Activated CD4-positive, alpha-beta T cell treated with anti-CD3 and anti-CD28 coated beads for 48 hours (primary cell): Measurements from ENCODE around the gene CAPN14.

Source experiments
- DNase-seq: peaks from one replicate; pipeline ENCODE4 v3.0.0-alpha.2; 2020

Gene CAPN14

DNA sequence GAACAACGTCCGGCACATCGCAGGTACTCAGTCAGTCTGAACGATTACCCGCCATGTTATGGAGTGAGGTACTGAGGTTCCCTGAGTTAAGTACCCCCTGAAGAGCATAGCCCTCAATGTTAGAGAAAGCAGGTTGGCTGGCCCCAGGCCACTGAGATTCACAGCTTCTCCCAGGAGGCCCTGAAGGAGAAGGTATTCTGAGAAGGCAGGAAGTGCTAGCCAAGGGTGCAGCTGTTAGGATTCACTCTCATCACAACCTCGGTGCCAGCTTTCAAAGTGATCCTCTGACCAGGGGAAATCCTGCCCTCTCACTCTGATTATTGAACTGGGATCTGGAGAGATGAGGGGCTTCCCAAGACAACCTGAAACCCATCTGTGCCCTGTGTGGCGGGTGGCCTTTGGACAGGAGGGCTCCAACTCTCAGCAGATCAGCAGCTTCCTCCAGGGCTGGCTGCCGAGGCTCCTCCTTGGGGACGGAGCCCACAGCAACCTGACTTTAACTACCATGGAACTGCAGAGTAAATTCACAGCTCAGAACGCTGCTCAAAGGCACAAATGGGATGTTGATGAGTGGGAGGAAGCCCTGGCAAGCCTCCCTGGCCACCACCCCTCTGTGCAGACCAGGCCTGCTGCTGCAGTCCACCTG is 24.4 kb upstream of the CAPN14 start:
- DNase-seq: no peak

DNA sequence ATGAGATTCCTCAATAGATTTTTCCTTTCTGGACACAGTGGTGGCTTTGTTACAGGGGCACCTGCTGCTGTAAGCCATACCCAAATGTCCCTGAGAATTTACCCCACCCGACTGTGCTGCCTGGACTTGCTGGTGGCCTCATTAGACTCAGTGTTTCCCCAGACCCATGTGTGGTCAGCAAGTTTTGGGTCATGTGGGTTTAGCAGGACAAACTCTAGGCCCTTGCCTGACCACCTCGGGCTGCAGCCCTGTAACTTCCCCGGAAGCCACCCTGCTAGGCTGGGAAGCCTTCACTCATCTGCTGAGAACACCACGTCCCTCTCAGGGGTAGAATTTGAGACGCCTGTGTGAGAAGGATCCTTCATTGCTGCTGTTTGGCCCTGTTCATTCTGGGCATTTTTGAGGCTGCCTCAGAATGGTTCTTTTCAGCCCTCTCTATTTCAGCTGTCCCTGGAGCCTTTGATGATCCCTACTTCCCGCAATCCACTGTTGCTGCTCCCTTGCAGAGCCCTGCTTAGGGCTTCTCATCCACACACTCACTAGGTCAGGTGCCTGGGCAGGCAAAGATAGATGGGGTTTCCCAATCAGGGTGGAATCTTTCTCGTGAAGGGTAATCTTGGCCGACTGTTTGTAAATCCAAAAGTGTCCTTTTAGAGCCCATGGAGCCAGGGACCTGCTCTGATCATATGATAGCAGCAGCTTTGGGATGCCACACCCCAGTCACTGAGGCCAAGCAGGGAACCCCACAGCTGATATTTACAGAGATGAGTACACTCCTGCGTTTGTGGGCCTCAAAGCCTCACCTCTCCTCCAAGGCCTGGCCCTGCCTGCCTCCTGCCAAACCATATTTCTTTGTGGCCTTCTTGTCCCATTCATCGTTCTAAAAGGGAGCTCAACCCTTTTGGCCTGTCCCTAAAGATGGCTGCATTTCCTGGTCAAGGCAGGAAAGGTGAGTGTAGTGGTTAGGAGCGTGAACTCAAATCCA is 23.4 kb upstream of the CAPN14 start:
- no peak for DNase-seq

DNA sequence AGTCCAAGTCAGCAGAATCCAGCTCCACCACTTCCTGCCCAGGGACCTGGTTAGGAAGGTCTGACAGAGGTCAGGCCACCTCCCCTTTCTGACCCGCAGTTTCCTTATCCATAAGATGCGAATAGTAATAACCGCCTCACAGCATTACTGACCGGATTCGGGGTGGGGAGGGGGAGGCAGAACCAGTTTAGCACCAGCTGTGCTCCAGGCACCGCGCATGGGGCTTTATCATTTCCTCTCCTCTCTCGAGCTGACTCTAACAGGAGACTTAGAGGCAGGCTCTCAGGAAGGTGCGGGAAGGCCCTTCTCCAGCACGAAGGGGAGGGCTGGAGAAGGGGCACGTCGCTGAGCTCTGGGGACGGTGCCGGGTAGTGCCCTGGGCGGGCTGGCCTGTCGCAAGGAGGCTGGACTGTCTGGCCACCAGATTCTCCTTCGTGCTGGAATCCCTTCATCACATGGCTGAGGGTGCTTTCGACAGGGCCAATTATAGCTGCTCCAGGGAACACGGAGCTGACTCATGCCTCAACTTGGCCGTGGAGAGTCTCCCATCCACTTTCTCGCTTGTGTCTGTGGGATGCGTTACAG is 22.4 kb upstream of the CAPN14 start:
- no peak for DNase-seq

DNA sequence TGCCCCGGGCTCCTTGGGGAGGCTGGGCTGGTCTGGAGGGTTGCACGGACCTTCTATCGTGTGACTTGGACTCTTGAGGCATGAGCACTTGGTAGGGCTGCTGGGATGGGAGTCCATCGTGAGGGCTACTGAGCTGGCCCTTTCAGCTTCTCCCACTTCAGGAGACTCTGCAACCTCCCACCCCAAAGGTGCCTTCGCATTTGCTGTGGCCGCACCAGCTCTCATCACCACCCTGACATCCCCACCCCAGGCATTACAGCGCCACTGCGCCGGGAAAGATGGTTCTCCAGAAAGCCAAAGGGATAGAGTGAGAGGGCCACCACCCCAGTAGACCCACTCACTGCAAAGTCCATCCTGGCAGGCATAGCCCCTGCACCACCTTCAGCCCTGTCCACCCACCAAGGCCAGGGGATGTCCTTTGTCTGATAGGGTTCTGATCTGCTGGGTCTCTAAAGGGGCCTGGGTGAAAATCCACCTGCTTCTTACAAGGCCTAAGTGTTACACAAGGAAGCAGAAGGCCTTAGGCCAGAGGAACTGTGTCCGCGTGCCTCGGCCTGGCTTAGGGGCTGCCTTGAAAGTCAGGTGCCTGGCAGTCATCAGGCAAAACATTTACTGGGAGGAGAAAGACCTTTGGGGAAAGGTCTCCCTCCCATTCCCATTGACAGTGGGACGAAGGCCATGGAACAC is 21.7 kb upstream of the CAPN14 start:
- DNase-seq: no peak

DNA sequence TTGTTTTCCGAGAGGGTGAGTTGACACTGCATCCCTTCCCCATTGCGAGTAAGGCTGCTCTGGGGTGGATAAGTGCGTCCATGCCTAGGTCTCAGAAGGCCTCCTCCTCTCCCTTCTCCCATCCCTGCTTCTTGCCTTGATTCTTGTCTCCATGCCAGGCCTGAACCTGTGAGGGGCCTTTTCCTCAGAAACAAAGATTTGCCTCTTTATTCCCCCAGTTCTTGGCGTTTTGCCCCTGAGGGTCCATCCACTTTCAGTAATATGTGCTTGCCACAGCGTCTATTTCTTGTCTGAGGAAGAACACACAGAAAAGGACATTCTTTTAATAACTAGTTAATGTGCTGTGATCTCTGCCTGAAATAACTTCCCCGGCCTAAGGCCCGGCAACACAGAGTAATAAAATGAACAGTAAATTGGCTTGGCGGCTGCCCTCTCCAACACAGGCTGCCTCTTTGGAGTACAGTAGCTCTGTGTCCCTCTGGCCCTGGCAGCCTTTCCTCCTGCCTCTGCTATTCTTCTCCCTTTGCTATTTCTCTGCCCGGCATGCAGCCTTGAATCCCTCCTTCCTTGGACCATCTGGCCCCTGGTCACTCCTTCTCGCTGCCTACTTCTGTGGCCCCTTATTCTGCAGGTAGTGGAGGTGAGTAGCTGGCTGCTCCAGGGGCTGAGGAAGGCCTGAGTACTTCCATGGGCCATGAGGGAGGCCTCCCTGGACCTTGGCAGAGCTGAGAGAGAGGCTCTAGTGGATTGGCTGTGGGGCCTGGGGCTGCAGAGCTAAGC is 21.0 kb upstream of the CAPN14 start:
- no peak for DNase-seq

DNA sequence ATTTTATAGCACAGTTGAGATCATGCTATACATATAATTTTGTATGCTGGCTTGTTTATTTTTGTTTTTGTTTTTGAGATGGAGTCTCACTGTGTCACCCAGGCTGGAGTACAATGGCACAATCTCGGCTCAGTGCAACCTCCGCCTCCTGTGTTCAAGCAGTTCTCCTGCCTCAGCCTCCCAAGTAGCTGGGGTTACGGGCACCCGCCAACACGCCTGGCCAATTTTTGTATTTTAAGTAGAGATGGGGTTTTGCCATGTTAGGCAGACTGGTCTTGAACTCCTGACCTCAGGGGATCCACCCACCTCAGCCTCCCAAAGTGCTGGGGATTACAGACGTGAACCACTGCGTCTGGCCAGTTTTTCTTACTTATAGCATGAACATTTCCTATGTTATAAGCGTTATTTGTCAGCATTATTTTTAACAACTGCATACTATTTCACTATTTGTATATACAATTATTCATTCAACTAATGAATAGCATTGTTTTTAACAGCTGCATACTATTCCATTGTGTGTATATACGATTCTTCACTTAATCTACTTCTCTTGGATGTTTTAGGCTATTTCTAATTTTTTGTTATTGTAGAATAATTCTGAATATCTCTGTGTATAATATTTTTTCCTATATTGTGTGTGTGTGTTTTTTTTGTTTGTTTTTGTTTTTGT is 20.2 kb upstream of the CAPN14 start:
- no peak for DNase-seq

DNA sequence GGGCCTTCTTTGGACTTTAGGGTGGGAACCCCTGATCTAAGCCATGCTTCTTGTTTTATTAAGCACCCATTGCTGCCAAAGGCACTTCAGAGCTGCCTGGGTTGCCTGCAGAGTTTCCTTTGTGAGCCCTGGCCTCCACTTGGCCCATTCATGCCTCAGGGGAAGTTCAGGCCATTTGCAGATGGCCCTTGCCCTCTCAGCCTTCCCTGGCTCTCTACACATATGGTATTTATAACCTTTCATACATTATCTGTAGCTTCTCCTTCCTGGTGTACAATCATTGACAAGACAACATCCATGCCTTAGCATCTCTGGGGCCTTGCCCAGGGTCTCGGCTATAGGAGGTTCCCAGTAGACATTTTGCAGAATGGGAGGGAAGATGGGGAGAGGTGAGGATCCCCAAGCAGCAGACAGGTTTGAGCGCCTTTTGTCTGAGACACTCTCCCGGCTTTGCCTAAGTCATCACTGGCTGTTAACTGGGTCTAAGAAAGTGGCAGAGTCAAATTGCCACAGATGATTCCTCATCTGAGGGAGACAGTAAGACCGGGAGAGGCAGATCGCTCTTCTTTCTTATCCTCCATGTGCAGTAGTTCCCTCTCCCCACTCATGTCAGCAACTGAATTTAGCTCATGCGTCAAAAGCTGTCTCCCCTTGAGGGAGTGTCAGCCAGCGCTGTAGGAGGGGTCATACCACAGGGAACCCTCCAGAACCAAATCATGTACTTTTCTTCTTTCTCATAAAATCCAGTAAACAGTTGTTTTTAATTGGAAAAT is 19.3 kb upstream of the CAPN14 start:
- no peak for DNase-seq

DNA sequence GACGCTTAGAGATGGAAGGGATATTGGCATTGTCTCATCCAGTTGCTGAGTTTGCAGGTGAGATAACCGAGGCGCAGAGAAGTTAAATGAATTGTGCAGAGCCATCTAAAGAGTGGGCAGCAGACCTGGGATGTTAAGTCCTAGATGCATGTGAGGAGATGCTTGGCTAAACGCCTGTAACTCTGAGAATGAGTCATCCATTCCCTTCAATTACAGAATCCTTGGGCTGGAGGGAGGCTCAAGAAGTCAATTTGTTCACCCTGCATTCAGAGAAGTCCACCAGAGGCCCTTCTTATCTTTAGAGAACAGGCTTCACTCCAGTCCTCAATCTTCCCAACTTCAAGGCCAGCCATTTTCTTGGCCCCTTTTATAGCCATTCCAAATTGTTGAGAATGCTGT is 18.2 kb upstream of the CAPN14 start:
- DNase-seq: no peak

DNA sequence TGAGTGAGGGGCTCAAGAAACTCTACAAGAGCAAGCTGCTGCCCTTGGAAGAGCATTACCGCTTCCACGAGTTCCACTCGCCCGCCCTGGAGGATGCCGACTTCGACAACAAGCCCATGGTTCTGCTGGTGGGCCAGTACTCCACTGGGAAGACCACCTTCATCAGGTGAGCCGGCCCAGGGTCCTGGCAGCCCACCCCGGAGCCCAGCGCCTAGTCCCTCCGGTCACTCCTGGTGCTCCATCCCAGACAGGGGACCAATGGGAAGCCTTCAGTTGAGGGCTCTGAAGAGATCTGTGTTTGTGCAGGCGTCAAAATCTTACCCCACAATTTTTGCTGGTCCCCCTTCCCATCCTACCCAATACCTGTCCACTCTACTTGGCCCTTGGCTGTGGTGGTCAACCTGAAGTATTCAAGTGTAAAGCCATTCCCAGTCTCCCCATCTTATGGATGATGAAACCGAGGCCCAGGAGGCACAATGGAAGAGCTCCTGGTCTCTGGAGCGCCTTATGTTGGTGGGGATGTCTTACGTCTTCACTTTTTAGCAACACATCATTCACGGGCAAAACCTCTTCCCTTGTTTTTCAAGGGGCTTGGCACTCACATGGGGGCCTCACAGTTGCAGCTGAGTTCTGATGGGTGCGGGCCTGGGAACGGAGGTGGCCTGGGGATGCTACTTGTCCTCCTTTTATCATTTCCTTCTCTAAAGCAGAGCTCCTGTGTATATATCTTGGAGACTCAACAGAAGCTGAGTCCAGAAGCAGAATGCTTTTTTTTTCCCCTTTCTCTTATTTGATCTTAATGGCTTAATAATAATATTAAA is 17.6 kb upstream of the CAPN14 start:
- DNase-seq: no peak

DNA sequence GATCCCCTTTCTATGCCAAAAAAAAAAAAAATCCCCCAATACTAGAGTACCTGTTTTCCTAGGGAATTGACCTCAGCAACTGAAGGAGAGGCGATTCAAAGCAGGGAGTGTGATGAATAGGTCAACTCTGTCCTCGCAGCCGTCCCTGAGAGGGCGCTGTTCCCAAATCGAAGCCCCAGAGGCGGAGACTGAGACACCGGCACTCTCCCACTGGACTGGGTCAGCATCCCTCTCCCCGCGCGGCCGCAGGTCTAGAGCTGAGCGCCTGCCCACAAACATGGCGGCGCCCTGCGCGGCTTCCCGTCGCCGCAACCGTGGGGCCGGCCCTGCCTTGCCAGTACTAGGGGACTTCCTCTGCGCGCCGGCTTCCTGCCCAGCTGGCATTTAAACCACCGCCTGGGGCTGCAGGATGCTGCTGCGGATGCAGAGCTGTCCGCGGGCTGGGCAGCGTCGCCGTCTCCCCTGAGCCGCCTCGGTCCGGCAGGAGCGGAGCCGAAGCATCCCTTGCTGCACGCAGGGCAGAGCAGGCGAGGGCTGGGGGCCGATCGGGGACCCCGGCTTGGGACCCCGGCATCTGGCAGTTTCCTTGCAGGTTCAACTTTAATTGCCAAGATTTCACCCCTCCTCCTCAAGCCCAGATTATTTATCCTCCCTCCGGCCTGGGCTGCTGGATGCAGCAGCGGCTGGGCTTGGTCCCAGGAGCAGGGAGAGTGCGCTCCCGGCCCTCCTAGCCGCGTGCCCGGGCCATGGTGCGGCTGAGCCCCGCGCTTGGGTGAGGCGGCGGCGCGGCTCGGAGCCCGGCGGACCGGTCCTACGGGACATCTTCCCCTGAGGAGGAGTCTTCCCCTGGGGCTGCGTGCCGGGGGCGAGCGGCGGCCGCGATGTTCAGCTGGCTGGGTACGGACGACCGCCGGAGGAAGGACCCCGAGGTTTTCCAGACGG is 16.7 kb upstream of the CAPN14 start, which contains the start of gene EHD3:
Gene EHD3, plus strand, starts transcription at position 412 of the 942 bp plus-strand sequence. Its CDS starts 470 bp downstream, at position 882.
- peak; percentile 84 for DNase-seq

DNA sequence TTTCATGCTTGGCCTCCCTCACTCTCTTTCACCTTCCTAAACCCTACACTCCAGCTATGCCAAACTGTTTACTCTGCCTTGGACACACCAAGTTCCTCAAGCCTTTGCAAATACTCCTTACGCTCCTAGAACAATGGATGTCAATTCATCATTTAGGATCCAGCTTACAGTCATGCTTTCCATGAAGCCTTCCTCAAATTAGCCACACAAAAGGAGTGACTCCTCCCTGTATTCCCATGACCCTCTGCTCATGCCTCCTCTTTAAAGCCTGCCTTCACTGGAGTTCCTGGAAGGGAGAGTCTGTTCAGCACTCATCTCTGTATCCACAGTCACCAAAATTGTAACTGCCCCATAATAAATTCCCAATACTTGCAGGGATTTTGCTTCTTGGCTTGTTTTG is 15.9 kb upstream of the CAPN14 start:
- DNase-seq: no peak

DNA sequence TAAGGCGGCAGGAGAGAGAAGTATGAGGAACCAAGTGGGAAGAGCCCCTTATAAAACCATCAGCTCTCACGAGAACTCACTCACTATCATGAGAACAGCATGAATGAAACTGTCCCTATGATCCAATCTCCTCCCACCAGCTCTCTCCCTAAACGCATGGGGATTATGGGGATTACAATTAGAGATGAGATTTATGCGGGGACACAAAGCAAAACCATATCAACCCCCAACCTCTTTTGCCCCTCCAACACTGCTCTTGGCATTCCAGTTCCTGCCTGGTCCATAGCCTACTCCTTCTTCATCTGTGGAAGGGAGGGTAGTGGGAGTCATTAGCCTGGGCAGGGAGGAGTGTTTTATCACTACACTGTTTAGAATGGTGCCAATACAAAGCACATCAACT is 15.3 kb upstream of the CAPN14 start:
- DNase-seq: no peak

DNA sequence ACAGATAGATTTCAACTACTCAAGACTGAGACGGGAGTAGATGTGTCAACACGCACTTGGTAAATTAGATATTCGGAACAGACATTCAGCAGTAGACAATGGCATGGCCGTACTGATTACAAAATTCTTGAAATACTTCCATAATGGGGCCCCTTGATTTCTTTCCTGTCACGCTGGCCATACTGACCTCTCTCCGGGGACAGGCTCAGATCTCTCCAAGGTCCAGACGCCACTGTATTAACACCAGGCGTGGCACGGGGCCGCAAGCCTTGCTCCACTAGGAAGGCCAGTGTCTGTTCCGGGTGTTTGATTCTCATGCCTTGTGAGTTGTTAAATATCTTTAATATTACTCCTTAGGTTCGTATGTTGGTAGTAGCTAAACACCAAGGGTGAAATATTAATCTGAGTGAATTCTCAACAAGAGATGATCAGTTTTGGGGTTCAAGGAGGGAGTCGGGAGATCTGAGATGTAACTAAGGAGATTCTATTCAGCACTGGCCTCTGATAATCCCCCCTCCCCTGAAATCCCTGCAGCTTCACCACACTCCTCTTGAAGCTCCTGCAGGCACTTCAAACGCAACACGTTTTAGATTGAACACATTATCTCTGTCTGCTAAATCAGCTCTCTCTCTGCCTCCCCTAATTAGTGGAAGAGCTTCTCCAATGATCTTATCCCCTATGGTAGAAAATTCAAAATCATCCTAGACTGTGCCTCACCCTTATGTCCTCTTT is 14.4 kb upstream of the CAPN14 start:
- no peak for DNase-seq

DNA sequence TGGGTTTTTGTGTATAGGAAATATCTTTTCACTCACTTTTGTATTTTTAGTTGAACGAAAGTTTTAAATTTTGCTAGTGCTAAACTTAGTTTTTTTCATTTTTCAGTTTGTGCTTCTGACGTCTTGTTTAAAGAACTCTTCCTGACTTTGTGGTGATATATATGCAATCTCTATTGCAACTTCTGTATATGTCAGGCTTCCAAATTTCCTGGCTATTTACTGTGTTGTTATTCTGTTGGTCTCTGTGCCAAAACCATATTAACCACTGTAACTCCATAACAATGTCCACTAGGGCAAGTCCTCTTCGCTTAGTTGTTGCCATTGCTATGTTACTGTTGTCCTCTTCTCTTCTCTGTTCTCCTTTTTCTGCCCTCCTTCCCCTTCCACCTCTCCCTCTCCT is 13.4 kb upstream of the CAPN14 start:
- no peak for DNase-seq

DNA sequence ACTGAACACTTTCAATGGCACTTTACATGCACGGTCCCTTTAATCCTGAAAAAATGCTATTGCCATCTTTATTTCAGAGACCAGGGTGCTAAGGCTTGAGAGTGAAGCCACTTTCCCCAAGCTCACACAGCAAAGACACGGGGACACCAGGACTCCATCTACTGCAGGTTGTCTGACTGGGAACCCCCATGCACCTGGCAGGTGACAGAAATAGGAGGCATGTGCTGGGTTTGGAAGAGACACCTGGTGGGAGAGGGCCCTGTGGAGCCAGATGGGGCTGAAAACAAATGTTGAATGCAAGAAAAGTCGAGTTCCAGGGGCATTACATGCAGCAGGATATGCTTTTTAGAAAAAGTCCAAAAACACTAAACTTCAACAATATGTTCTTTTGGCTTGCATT is 11.4 kb upstream of the CAPN14 start:
- no peak for DNase-seq

DNA sequence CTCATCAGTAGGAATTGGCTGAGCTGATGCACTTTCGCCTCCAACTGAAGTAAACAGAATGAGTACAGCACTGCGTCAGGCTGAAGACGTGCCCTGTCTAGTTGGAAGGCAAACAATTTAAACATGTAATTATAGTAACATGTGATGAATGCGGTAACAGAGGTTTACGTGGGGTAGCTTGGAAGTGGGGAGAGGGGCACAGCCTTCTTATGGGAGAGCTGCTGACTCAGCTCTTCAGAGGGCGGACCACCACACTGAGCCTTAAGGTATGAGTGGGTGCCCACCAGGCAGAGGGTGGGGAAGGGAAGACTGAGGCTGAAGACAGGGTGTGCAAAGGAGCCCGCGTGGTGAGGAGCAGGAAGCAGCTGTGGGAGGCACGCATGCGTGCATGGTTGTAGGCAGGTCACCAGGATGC is 10.4 kb upstream of the CAPN14 start:
- no peak for DNase-seq

DNA sequence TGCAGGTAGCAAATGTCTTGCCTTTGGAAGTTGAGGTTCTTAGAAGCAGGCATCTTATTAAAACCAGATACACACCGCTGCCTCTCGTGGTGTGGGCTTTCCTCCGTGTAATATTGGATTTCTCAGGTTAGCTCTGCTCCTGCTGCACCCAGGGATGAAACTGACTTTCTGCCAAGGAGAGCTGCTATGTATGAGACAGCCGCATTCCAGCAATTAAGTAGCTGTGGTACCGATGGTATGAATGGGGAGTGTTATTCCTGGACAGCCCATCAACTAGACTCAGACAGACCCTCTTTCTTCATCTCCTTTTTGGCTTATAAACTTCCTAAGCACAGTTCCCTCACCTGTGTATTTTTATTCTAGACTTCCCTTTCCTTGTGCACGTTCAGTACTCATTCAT is 9.8 kb upstream of the CAPN14 start:
- DNase-seq: no peak

DNA sequence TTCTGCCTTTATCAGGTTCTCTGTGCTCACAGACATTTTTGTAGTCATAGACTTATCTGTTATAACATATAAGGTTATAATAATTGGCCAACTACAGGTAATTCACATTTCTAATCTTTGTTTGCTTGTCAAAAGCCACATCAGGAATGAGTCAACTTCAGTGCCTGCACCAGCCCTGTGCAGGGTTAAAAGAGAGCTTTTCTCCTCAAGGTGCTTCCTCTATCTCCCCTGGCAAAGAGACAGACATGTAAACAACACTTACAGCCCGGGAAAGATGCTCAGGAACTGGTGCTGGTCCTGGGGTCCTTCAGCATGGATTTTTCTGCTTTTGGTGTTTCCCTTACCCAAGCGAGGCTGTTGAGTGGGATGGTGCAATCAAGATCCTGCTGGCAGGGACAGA is 9.0 kb upstream of the CAPN14 start:
- DNase-seq: no peak
